ENCODE data around the gene FOXE1. TPM values are rescaled to one million over a fixed set of nuclear protein-coding genes. Genes with fewer than 3 reads are reported as not detected.
A peak's percentile ranks its signal among the peaks of the same experiment; 100 is the strongest.

The FOXE1 gene
- total and polyA plus RNA-seq, 7 experiments from 2014 or later = 0.05 TPM; not detected in 6

DNA sequence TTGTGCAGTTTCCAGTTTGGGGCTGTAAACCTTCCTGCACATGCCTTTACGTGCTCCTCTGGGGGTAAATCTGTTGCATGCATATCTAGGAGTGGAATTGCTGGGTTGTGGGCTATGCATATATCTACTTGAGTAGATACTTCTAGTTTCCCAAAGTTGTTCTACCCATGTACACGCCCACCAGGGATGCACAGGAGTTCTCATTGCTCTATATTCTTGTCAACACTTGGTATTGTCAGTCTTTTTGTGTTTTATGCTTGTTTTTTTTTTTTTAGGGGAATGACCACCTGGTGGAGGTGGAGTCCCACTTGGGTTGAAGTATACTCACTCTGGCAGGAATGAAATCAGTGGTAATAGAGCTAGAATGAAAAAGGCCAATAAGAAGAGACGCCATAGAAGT is 23.0 kb downstream of the FOXE1 start:
- Mint-ChIP-seq H3K4me1 (peaks cover 0 to 5% (median 0%) of the 10 kb centered on the region in 7 donors), H3K27ac (no peak overlapping the region), H3K9me3 (peaks cover 0 to 5% (median 0%) of the 10 kb centered on the region in 11 donors), H3K27me3 (peaks cover 0 to 21% (median 0%) of the 10 kb centered on the region in 5 donors), H3K4me3 (no peak overlapping the region), H3K36me3 (peaks cover 0 to 47% (median 22%) of the 10 kb centered on the region in 5 donors)
- intact Hi-C loops (cut with micrococcal nuclease) = no loop called here
- Histone ChIP-seq H3K27me3 (ENCODE audit: control insufficient read depth in 2 of 2, insufficient read depth in 2 of 2, low read length in 2 of 2) (no peaks in the 10 kb centered on the region), H3K27ac (ENCODE audit: low read depth, low read length) (no peak overlapping the region), H3K36me3 (ENCODE audit: control insufficient read depth in 2 of 3, insufficient read depth in 3 of 3, low read length in 3 of 3) (no peaks in the 10 kb centered on the region), H3K4me1 (ENCODE audit: control insufficient read depth in 2 of 2, insufficient read depth in 2 of 2, low read length in 2 of 2) (no peaks in the 10 kb centered on the region), H3K9me3 (ENCODE audit: control insufficient read depth in 2 of 3, low read length in 3 of 3) (no peaks in the 10 kb centered on the region), H3K4me3 (ENCODE audit: low read length) (no peak overlapping the region)
- no peak for ATAC-seq
- DNase-seq = no peak
- ChIA-PET POLR2A (no interaction called here), CTCF (no interaction called here)

DNA sequence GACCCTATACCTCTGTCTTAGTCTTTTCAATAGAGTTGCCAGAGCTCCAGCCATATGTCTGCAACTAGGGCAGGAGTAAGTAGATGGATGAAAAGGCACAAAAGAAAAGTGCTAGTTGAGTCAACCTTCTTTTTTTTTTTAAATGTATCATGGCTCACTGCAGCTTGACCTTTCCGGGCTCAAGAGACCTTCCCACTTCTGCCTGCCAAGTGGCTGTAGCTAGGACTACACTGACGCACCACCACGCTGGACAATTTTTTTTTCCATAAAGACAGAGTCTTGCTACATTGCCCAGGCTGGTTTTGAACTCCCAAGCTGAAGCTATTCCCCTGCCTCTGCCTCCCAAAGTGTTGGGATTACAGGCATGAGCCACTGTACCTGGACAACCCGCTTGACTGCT is 27.3 kb downstream of the FOXE1 start:
- H3K27ac Mint-ChIP-seq = no peak overlapping the region

GRCh38 chr9:97889941-97890887 is 37.2 kb downstream of the FOXE1 start:
- H3K9me3 ChIP-seq (ENCODE audit: control insufficient read depth in 2 of 3, low read length in 3 of 3) = peaks cover 0 to 10% (median 0%) of the 10 kb centered on the region in 3 experiments
- H3K4me1 ChIP-seq (ENCODE audit: control insufficient read depth in 2 of 2, insufficient read depth in 2 of 2, low read length in 2 of 2) = peaks cover 0 to 4% of the 10 kb centered on the region in 2 donors
- H3K4me3 ChIP-seq (ENCODE audit: low read length) = no peak overlapping the region
- ChIA-PET POLR2A (interaction anchor here (0.7 to 6.2 kb wide), 7 partner anchors 12 to 130 kb away, joined by 3 to 90 read pairs (median 5); partner anchors contain the start of gene TRMO), CTCF (interaction anchor here (0.6 to 9.8 kb wide), 14 partner anchors 8 to 178 kb away, joined by 3 to 131 read pairs (median 3); partner anchors contain the start of gene TRMO)
- H3K9me3 Mint-ChIP-seq = peaks cover 0 to 21% (median 3%) of the 10 kb centered on the region in 11 donors
- H3K4me3 Mint-ChIP-seq = peak overlapping the region in 1 of 10 donors; percentile 51
- intact Hi-C loops (cut with micrococcal nuclease) = loop anchor here (1.0 to 2.0 kb wide), 7 partner anchors 11 to 373 kb away; no protein-coding TSS in a partner anchor
- peak; percentile 88 for ATAC-seq
- H3K27ac Mint-ChIP-seq = peak overlapping the region in 6 of 9 donors; percentile 25 to 81 (median 57)
- peaks cover 0 to 28% (median 10%) of the 10 kb centered on the region in 5 donors for H3K36me3 Mint-ChIP-seq
- H3K27ac ChIP-seq (ENCODE audit: low read depth, low read length) = no peak overlapping the region
- H3K36me3 ChIP-seq (ENCODE audit: control insufficient read depth in 2 of 3, insufficient read depth in 3 of 3, low read length in 3 of 3) = no peaks in the 10 kb centered on the region
- H3K27me3 Mint-ChIP-seq = no peaks in the 10 kb centered on the region
- DNase-seq = peak; percentile 40 to 73 (median 57)
- H3K27me3 ChIP-seq (ENCODE audit: control insufficient read depth in 2 of 2, insufficient read depth in 2 of 2, low read length in 2 of 2) = no peaks in the 10 kb centered on the region
- H3K4me1 Mint-ChIP-seq = peaks cover 6 to 25% (median 19%) of the 10 kb centered on the region in 7 donors

More for the DNA sequence above, 27.3 kb downstream of the FOXE1 start:
- Mint-ChIP-seq H3K27me3 (peaks cover 0 to 34% (median 0%) of the 10 kb centered on the region in 5 donors), H3K4me3 (no peak overlapping the region), H3K9me3 (no peaks in the 10 kb centered on the region), H3K36me3 (peaks cover 0 to 25% (median 9%) of the 10 kb centered on the region in 5 donors), H3K4me1 (peaks cover 0 to 5% (median 0%) of the 10 kb centered on the region in 7 donors)
- intact Hi-C loops (cut with micrococcal nuclease) = no loop called here
- Histone ChIP-seq H3K27me3 (ENCODE audit: control insufficient read depth in 2 of 2, insufficient read depth in 2 of 2, low read length in 2 of 2) (no peaks in the 10 kb centered on the region), H3K4me3 (ENCODE audit: low read length) (no peak overlapping the region), H3K9me3 (ENCODE audit: control insufficient read depth in 2 of 3, low read length in 3 of 3) (no peaks in the 10 kb centered on the region), H3K36me3 (ENCODE audit: control insufficient read depth in 2 of 3, insufficient read depth in 3 of 3, low read length in 3 of 3) (no peaks in the 10 kb centered on the region), H3K4me1 (ENCODE audit: control insufficient read depth in 2 of 2, insufficient read depth in 2 of 2, low read length in 2 of 2) (no peaks in the 10 kb centered on the region), H3K27ac (ENCODE audit: low read depth, low read length) (no peak overlapping the region)
- ChIA-PET POLR2A (interaction anchor here (0.6 kb wide), 1 partner anchor 17 kb away, joined by 3 read pairs; no protein-coding TSS in a partner anchor), CTCF (interaction anchor here (0.7 to 1.2 kb wide), 2 partner anchors 43 to 1047 kb away, joined by 3 read pairs; no protein-coding TSS in a partner anchor)
- no peak for DNase-seq
- no peak for ATAC-seq

- CTCF ChIA-PET = interaction anchor here (1.3 to 9.8 kb wide), 4 partner anchors 12 to 68 kb away, joined by 3 to 131 read pairs (median 40); partner anchors contain the start of gene TRMO
- Mint-ChIP-seq H3K4me1 (peaks cover 14 to 36% (median 29%) of the 10 kb centered on the region in 7 donors), H3K36me3 (peaks cover 0 to 35% (median 19%) of the 10 kb centered on the region in 5 donors), H3K9me3 (peaks cover 0 to 21% (median 3%) of the 10 kb centered on the region in 11 donors), H3K27ac (peak overlapping the region in 2 of 9 donors; percentile 48 to 74), H3K4me3 (no peak overlapping the region), H3K27me3 (no peaks in the 10 kb centered on the region)
- DNase-seq (no peak), ATAC-seq (no peak)
- intact Hi-C loops (cut with micrococcal nuclease) = loop anchor here in 1 of 2 donors (2.0 kb wide), 1 partner anchor 63 kb away; no protein-coding TSS in a partner anchor
- POLR2A ChIA-PET = interaction anchor here (0.6 to 6.2 kb wide), 6 partner anchors 10 to 29 kb away, joined by 3 to 90 read pairs (median 8); partner anchors contain the start of gene TRMO
- Histone ChIP-seq H3K27ac (ENCODE audit: low read depth, low read length) (no peak overlapping the region), H3K4me3 (ENCODE audit: low read length) (no peak overlapping the region), H3K27me3 (ENCODE audit: control insufficient read depth in 2 of 2, insufficient read depth in 2 of 2, low read length in 2 of 2) (no peaks in the 10 kb centered on the region), H3K9me3 (ENCODE audit: control insufficient read depth in 2 of 3, low read length in 3 of 3) (peaks cover 0 to 10% (median 0%) of the 10 kb centered on the region in 3 experiments), H3K4me1 (ENCODE audit: control insufficient read depth in 2 of 2, insufficient read depth in 2 of 2, low read length in 2 of 2) (peaks cover 0 to 8% of the 10 kb centered on the region in 2 donors), H3K36me3 (ENCODE audit: control insufficient read depth in 2 of 3, insufficient read depth in 3 of 3, low read length in 3 of 3) (no peaks in the 10 kb centered on the region)
These were observed 38.7 kb downstream of the FOXE1 start for GRCh38 chr9:97891736-97892135.

DNA sequence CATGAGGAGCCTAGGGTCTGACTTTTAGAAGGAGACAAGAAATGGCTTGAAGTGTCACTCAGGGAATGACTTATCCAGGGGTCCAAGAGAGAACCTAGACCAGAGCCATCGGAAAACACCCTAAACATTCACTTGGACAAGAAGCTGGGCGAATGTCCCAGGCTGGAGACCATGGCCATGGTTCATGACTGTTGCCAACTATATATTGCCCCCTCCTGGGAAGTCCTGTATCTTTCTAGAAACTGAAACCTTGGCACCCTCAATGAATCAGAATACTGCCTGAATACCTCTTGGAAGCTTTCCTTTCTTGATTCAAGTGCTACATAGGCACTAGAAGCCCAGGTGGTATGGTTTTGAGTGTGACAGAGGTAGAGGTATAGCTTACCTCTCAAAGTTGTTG is 39.4 kb downstream of the FOXE1 start:
- Mint-ChIP-seq H3K27me3 (no peaks in the 10 kb centered on the region), H3K27ac (peak overlapping the region in 2 of 9 donors; percentile 30 to 48), H3K4me1 (peaks cover 14 to 43% (median 35%) of the 10 kb centered on the region in 7 donors), H3K9me3 (peaks cover 0 to 21% (median 3%) of the 10 kb centered on the region in 11 donors), H3K36me3 (peaks cover 0 to 40% (median 24%) of the 10 kb centered on the region in 5 donors), H3K4me3 (no peak overlapping the region)
- ATAC-seq (no peak), DNase-seq (no peak)
- Histone ChIP-seq H3K27me3 (ENCODE audit: control insufficient read depth in 2 of 2, insufficient read depth in 2 of 2, low read length in 2 of 2) (no peaks in the 10 kb centered on the region), H3K9me3 (ENCODE audit: control insufficient read depth in 2 of 3, low read length in 3 of 3) (peaks cover 0 to 10% (median 0%) of the 10 kb centered on the region in 3 experiments), H3K4me1 (ENCODE audit: control insufficient read depth in 2 of 2, insufficient read depth in 2 of 2, low read length in 2 of 2) (peaks cover 0 to 8% of the 10 kb centered on the region in 2 donors), H3K36me3 (ENCODE audit: control insufficient read depth in 2 of 3, insufficient read depth in 3 of 3, low read length in 3 of 3) (no peaks in the 10 kb centered on the region), H3K4me3 (ENCODE audit: low read length) (no peak overlapping the region), H3K27ac (ENCODE audit: low read depth, low read length) (no peak overlapping the region)
- ChIA-PET POLR2A (interaction anchor here (0.6 to 6.2 kb wide), 5 partner anchors 10 to 29 kb away, joined by 3 to 90 read pairs (median 11); partner anchors contain the start of gene TRMO), CTCF (interaction anchor here (1.3 to 9.8 kb wide), 3 partner anchors 11 to 67 kb away, joined by 3 to 131 read pairs (median 72); partner anchors contain the start of gene TRMO)
- intact Hi-C loops (cut with micrococcal nuclease) = no loop called here

DNA sequence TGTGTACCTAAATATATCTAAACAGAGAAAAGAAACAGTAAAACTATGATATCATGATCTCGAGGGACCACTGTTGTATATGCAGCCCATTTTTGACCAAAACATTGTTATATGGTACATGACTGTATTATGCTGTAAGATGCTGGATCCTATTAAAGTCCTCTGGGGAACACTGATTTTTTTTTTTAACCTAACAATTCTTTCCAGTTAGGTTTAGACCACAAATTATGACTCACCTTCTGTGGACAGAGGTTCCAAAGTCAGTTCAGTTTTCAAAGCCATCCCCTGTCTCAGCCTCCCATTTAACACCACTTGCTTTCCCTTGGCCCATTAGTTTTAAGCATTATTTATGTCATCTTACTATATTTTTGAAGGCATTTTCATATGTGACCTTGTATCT is 42.2 kb downstream of the FOXE1 start:
- H3K9me3 ChIP-seq (ENCODE audit: control insufficient read depth in 2 of 3, low read length in 3 of 3) = peaks cover 0 to 10% (median 0%) of the 10 kb centered on the region in 3 experiments
- peaks cover 0 to 40% (median 24%) of the 10 kb centered on the region in 5 donors for H3K36me3 Mint-ChIP-seq
- H3K27me3 Mint-ChIP-seq = no peaks in the 10 kb centered on the region
- H3K27ac ChIP-seq (ENCODE audit: low read depth, low read length) = no peak overlapping the region
- peaks cover 0 to 21% (median 3%) of the 10 kb centered on the region in 11 donors for H3K9me3 Mint-ChIP-seq
- CTCF ChIA-PET = interaction anchor here (0.9 to 8.5 kb wide), 3 partner anchors 9 to 27 kb away, joined by 5 to 72 read pairs (median 8); partner anchors contain the start of gene TRMO
- H3K27me3 ChIP-seq (ENCODE audit: control insufficient read depth in 2 of 2, insufficient read depth in 2 of 2, low read length in 2 of 2) = no peaks in the 10 kb centered on the region
- peaks cover 8 to 41% (median 34%) of the 10 kb centered on the region in 7 donors for H3K4me1 Mint-ChIP-seq
- intact Hi-C loops (cut with micrococcal nuclease) = no loop called here
- DNase-seq (no peak), ATAC-seq (no peak)
- peak overlapping the region in 8 of 9 donors; percentile 7 to 84 (median 58) for H3K27ac Mint-ChIP-seq
- H3K4me3 Mint-ChIP-seq = no peak overlapping the region
- no peak overlapping the region for H3K4me3 ChIP-seq (ENCODE audit: low read length)
- H3K36me3 ChIP-seq (ENCODE audit: control insufficient read depth in 2 of 3, insufficient read depth in 3 of 3, low read length in 3 of 3) = peaks cover 0 to 5% (median 0%) of the 10 kb centered on the region in 3 experiments
- POLR2A ChIA-PET = interaction anchor here (1.1 to 19.7 kb wide), 3 partner anchors 10 to 22 kb away, joined by 4 to 715 read pairs (median 19); partner anchors contain the start of gene TRMO
- peaks cover under 1 to 10% of the 10 kb centered on the region in 2 donors for H3K4me1 ChIP-seq (ENCODE audit: control insufficient read depth in 2 of 2, insufficient read depth in 2 of 2, low read length in 2 of 2)
